Measurements from ENCODE around the gene ENAH.

The ENAH gene

DNA sequence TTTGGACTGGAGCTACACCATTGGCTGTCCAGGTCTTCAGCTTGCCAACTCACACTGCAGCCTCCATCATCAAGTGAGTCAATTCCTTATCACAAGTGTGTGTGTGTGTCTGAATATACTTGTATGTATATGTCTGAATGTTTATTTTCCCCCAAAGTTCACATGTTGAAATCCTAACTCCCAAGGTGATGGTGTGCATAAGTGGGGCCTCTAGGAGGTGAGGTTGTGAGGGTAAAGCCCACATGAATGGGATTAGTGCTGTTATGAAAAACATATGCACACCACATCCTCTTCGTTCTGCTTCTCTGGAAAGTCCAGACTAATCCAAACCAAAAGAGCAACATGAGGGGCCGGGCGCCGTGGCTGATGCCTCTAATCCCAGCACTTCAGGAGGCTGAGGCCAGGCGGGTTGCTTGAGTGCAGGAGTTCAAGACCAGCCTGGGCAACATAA lies 176.4 kb downstream of the ENAH start:
- H2AFZ ChIP-seq (ENCODE audit: low read length) = no peak overlapping the region
- H4K20me1 ChIP-seq (ENCODE audit: insufficient read depth, low read length, poor library complexity, severe bottlenecking) = no peaks in the 10 kb centered on the region
- H3K4me2 ChIP-seq (ENCODE audit: low read depth, low read length, poor library complexity, severe bottlenecking) = no peak overlapping the region
- H3K4me3 ChIP-seq (ENCODE audit: low read length, poor library complexity, severe bottlenecking) = no peak overlapping the region
- H3K9ac ChIP-seq (ENCODE audit: low read depth, low read length, poor library complexity, severe bottlenecking) = no peak overlapping the region
- no peaks in the 10 kb centered on the region for H3K36me3 ChIP-seq (ENCODE audit: insufficient read depth, low read length)
- H3K27me3 ChIP-seq (ENCODE audit: insufficient read depth, low read length, poor library complexity, severe bottlenecking) = no peaks in the 10 kb centered on the region
- H3K9me2 ChIP-seq (replicated peaks; ENCODE audit: low read depth, low read length) = no peaks in the 10 kb centered on the region
- H3K79me2 ChIP-seq (ENCODE audit: insufficient read depth, low read length) = no peaks in the 10 kb centered on the region
- TF ChIP-seq EZH2phosphoT487 (IDR thresholded peaks at IDR 0.05; ENCODE audit: borderline replicate concordance) (no peak), CTCF (conservative IDR thresholded peaks at IDR 0.05; ENCODE audit: low read length) (no peak)
- H3K4me1 ChIP-seq (ENCODE audit: insufficient read depth, low read length, poor library complexity, severe bottlenecking) = peaks cover 9% of the 10 kb centered on the region
- no peaks in the 10 kb centered on the region for H3F3A ChIP-seq (ENCODE audit: low read depth)
- no peaks in the 10 kb centered on the region for H3K9me3 ChIP-seq (ENCODE audit: insufficient read depth, low read depth, low read length)

- Histone ChIP-seq H3K4me3 (ENCODE audit: low read length, poor library complexity, severe bottlenecking) (no peak overlapping the region), H2AFZ (ENCODE audit: low read length) (no peak overlapping the region), H3K79me2 (ENCODE audit: insufficient read depth, low read length) (no peaks in the 10 kb centered on the region), H3K9me3 (ENCODE audit: insufficient read depth, low read depth, low read length) (no peaks in the 10 kb centered on the region), H3F3A (ENCODE audit: low read depth) (no peaks in the 10 kb centered on the region), H3K9ac (ENCODE audit: low read depth, low read length, poor library complexity, severe bottlenecking) (no peak overlapping the region), H3K36me3 (ENCODE audit: insufficient read depth, low read length) (no peaks in the 10 kb centered on the region), H3K4me1 (ENCODE audit: insufficient read depth, low read length, poor library complexity, severe bottlenecking) (peaks cover 9% of the 10 kb centered on the region), H4K20me1 (ENCODE audit: insufficient read depth, low read length, poor library complexity, severe bottlenecking) (no peaks in the 10 kb centered on the region), H3K27me3 (ENCODE audit: insufficient read depth, low read length, poor library complexity, severe bottlenecking) (no peaks in the 10 kb centered on the region), H3K4me2 (ENCODE audit: low read depth, low read length, poor library complexity, severe bottlenecking) (no peak overlapping the region), H3K9me2 (replicated peaks; ENCODE audit: low read depth, low read length) (no peaks in the 10 kb centered on the region)
- TF ChIP-seq CTCF (conservative IDR thresholded peaks at IDR 0.05; ENCODE audit: low read length) (no peak), EZH2phosphoT487 (IDR thresholded peaks at IDR 0.05; ENCODE audit: borderline replicate concordance) (no peak)
Observed at GRCh38 chr1:225476100-225476511, 176.8 kb downstream of the ENAH start.

DNA sequence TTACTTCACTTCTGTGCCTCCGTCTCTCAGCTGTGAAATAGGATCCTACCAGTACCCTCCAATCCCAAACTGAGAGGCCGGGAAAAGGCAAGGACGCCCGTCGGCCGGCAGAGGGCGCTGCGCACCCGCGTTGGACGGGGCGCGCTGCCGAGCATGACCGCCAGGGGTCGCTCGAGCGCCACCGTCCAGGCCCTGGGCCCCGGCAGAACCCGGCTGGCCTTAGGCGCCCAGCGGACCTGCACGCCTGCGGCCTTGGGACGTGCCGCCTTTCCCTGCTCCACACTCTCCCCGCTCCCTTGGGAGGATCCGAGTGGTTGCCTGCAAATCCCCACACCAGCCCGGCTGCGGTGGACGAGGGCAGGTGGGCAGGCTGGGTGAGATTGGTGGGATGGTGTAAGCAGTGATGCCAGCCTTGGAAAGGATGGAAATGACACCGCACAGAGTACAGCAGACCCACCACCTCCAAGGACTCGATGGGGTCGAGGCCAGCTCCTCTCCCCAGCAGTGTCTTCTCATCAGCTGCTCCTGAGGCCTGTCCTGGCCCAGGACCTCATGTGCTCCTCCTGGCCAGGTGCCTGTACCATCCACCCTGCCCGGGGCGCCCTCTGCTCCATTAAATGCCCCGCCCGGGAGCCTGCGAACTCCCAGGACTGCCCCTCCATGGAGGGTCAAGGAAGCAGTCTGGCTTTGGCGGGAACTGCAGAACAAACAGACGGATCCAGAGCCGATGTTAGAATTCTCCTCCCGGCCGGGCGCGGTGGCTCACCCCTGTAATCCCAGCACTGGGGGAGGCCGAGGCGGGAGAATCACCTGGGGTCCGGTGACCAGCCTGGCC lies 177.7 kb downstream of the ENAH start:
- Histone ChIP-seq H3K4me3 (ENCODE audit: low read length, poor library complexity, severe bottlenecking) (no peak overlapping the region), H3K4me2 (ENCODE audit: low read depth, low read length, poor library complexity, severe bottlenecking) (no peak overlapping the region), H2AFZ (ENCODE audit: low read length) (0 out of 2 replicates have a peak overlapping the region, but pooled peaks have one; percentile 1)

More for the DNA sequence above, 177.7 kb downstream of the ENAH start:
- Histone ChIP-seq H3K79me2 (ENCODE audit: insufficient read depth, low read length) (no peaks in the 10 kb centered on the region), H3K36me3 (ENCODE audit: insufficient read depth, low read length) (no peaks in the 10 kb centered on the region), H3K4me1 (ENCODE audit: insufficient read depth, low read length, poor library complexity, severe bottlenecking) (peaks cover 9% of the 10 kb centered on the region), H3K9me2 (replicated peaks; ENCODE audit: low read depth, low read length) (no peaks in the 10 kb centered on the region), H3F3A (ENCODE audit: low read depth) (no peaks in the 10 kb centered on the region), H3K9ac (ENCODE audit: low read depth, low read length, poor library complexity, severe bottlenecking) (no peak overlapping the region), H4K20me1 (ENCODE audit: insufficient read depth, low read length, poor library complexity, severe bottlenecking) (no peaks in the 10 kb centered on the region), H3K27me3 (ENCODE audit: insufficient read depth, low read length, poor library complexity, severe bottlenecking) (no peaks in the 10 kb centered on the region), H3K9me3 (ENCODE audit: insufficient read depth, low read depth, low read length) (no peaks in the 10 kb centered on the region)
- TF ChIP-seq EZH2phosphoT487 (IDR thresholded peaks at IDR 0.05; ENCODE audit: borderline replicate concordance) = no peak
- peak; percentile 100 for TF ChIP-seq CTCF (conservative IDR thresholded peaks at IDR 0.05; ENCODE audit: low read length)
